Activated CD4-positive, alpha-beta memory T cell treated with anti-CD3 and anti-CD28 coated beads for 36 hours (primary cell): ENCODE data around the gene TNRC6A. TPM values are rescaled to one million over a fixed set of nuclear protein-coding genes. Genes with fewer than 3 reads are reported as not detected.
"Not testable (repeated sequence)": the region's sequence is repeated elsewhere in the genome, so short reads cannot be mapped to it uniquely, and the experiment has no call there.

Experiments
- CTCF ChIA-PET: fragments of 350-600 bp; sonication (Branson Sonifier 250); formaldehyde crosslinking; loops from one replicate; lab custom pipeline; 2021; ENCODE audit warnings: antibody characterized with exemption, inconsistent platforms; lab: Charles Lee
- POLR2A ChIA-PET: fragments of 350-600 bp; sonication (Branson Sonifier 250); formaldehyde crosslinking; loops from one replicate; lab custom pipeline; 2021; ENCODE audit warnings: antibody characterized with exemption; lab: Charles Lee
- DNase-seq: peaks from one replicate; pipeline ENCODE4 v3.0.0-alpha.2; 2020
- H3K27ac Mint-ChIP-seq: one replicate; pipeline ENCODE4 v1.8.0; 2021; ENCODE audit warnings: mixed read lengths
- H3K27me3 Mint-ChIP-seq: one replicate; pipeline ENCODE4 v1.8.0; 2021; ENCODE audit warnings: mixed read lengths
- H3K36me3 Mint-ChIP-seq: one replicate; pipeline ENCODE4 v1.8.0; 2021; ENCODE audit warnings: mixed read lengths
- H3K4me1 Mint-ChIP-seq: one replicate; pipeline ENCODE4 v1.8.0; 2021; ENCODE audit warnings: low read depth, mixed read lengths
- H3K4me3 Mint-ChIP-seq: one replicate; pipeline ENCODE4 v1.8.0; 2021; ENCODE audit warnings: mild to moderate bottlenecking, mixed read lengths
- H3K9me3 Mint-ChIP-seq: one replicate; pipeline ENCODE4 v1.8.0; 2021; ENCODE audit warnings: mixed read lengths
- intact Hi-C: fragments of 100-400 bp; cut with micrococcal nuclease; formaldehyde crosslinking; loops from one replicate; pipeline ENCODE4 v1.15.1; 2023
- total RNA-seq, 2 experiments: library from RNA; stranded (reverse); gene quantifications; one replicate each; pipeline ENCODE4 v1.2.3, GENCODE V29; 2021

TNRC6A gene
- total RNA-seq, 2 experiments from 2014 or later = 31.7 to 36.3 TPM

DNA sequence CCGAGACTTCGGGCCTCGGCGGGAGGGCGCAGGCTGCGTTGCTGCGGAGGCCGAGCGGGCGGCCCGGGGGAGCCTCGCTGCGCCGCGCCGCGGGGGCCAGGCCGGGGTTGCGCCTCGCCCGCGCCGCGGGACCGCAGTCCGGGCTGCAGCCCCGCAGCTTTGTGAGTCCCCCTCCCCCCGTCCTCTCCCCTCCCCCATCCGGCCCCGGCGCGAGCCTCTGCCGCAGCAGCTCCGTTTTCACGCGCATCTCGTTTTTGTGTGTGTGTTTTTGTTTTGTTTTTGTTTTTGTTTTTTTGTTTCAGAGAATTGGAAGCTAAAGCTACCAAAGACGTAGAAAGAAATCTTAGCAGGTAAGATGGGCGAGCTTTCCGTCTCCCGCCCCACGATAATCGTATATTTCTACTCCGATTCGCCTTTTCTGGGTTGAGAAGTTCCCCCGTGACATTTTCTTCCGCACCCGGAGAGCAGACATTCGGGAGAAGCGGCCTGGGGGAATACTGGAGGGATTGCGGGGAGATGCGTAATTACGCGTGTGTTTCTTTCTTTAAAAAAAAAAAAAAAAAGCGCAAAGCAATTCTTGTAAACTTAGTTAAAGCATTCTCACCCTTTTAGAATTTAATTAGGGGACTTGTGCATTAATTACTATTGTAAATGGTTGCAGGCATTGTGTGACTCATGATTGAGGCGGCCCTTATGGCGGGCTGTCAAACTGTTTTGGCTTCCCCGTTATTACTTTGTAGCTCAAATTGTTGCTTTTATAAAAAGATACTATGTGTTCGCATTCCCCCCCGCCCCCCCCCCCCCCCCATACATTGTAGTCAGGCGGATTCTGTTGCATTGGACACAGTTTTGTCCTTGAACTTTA is 732 bp downstream of the TNRC6A start:
- intact Hi-C loops = loop anchor here (1.0 to 10.0 kb wide), 5 partner anchors 9 to 885 kb away; partner anchors contain the start of genes ARHGAP17, RBBP6 and ZKSCAN2
- Mint-ChIP-seq H3K4me1 (peaks cover 55% of the 10 kb centered on the region), H3K27ac (peak overlapping the region; percentile 97), H3K27me3 (no peaks in the 10 kb centered on the region), H3K9me3 (no peaks in the 10 kb centered on the region), H3K36me3 (peaks cover 31% of the 10 kb centered on the region), H3K4me3 (peak overlapping the region; percentile 98)
- ChIA-PET CTCF (interaction anchor here (0.7 to 1.0 kb wide), 3 partner anchors 23 to 182 kb away, joined by 3 to 4 read pairs (median 4); no protein-coding TSS in a partner anchor), POLR2A (interaction anchor here (1.0 to 2.0 kb wide), 3 partner anchors 18 to 191 kb away, joined by 4 to 5 read pairs (median 4); partner anchors contain the start of gene RBBP6)
- DNase-seq = peak; percentile 48

DNA sequence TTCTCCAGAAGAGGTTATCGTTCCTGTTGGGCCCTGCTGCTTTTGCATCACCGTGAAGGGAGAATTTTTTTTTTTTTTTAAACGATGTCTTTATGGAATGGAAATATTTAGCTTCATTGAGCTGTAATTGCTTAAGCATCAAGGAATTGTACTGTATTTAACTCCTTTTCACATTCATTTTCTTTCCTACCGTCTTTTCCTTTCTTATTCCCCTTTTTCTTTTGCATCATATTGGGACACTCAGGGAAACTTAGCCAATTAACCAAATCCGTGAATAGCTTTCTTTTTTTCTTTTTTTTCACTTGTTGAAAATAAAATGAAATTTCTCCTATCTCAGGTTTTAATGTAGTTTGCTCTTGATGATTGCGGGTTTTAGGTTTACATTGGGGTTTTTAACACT is 1.5 kb downstream of the TNRC6A start:
- H3K27ac Mint-ChIP-seq = peak overlapping the region; percentile 97

DNA sequence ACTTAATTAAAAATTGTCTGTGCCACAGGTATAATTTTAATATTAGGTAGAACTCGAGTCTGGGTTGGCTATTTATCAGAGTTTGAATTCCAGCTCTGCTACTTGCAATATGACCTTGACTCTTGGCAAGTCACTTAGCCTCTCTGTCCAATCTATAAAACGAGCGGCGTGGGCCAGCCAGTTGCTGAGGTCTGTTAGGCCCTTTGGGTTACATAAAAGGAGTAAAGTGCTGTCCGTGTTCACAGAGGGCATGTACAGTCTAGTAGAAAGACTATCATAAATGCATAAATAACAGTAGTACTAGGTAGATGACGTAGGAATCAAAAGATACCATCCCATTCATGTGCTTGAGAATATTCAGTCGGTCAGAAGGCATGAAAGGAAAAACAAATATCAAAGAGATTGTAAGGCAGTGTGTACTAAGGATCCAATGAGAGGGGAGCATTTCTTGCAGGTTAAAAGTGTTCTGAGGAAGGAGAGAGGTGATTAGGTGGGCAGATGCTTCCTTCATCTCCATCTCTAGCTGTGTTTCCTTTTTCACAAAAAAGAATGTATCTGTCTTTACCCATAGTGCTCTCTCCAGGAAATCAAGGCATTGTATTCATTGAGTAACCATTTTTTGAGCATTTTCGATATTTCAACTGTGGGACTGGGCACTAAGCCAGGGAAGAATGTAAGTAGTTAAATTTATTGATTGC is 2.4 kb downstream of the TNRC6A start:
- DNase-seq = no peak
- intact Hi-C loops = no loop called here
- ChIA-PET POLR2A (interaction anchor here (2.0 kb wide), 1 partner anchor 16 kb away, joined by 4 read pairs; no protein-coding TSS in a partner anchor), CTCF (no interaction called here)
- Mint-ChIP-seq H3K4me1 (peaks cover 67% of the 10 kb centered on the region), H3K27me3 (no peaks in the 10 kb centered on the region), H3K9me3 (no peaks in the 10 kb centered on the region), H3K27ac (peak overlapping the region; percentile 53), H3K36me3 (peaks cover 34% of the 10 kb centered on the region), H3K4me3 (peak overlapping the region; percentile 98)

More for the DNA sequence above, 1.5 kb downstream of the TNRC6A start:
- peaks cover 31% of the 10 kb centered on the region for H3K36me3 Mint-ChIP-seq
- H3K9me3 Mint-ChIP-seq = no peaks in the 10 kb centered on the region
- intact Hi-C loops = no loop called here
- POLR2A ChIA-PET = interaction anchor here (0.5 to 2.0 kb wide), 4 partner anchors 17 to 995 kb away, joined by 3 to 5 read pairs (median 4); partner anchors contain the start of gene RBBP6
- no peak for DNase-seq
- H3K4me3 Mint-ChIP-seq = peak overlapping the region; percentile 98
- no peaks in the 10 kb centered on the region for H3K27me3 Mint-ChIP-seq
- CTCF ChIA-PET = interaction anchor here (0.8 to 1.0 kb wide), 2 partner anchors 22 to 183 kb away, joined by 3 to 4 read pairs; no protein-coding TSS in a partner anchor
- H3K4me1 Mint-ChIP-seq = peaks cover 61% of the 10 kb centered on the region

DNA sequence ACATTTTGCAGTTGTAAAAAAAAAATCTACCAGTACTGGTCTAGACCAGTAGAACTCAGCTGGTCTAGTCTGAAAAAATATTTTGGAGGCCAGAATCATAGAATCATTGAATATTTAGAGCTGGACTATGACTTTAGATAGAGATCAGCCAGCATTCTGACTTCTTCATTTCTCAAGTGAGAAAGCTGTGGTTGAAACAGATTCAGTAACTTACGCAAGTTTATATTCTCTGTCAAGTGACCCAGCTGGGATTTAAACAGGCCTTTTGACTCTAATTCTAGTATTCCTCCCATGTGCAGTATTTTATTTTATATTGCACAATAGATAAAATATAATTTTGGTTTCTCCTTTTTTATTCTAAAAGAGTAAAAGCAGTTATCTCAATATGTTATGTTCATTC is 4.9 kb downstream of the TNRC6A start:
- no peak for DNase-seq
- ChIA-PET POLR2A (interaction anchor here (1.9 kb wide), 1 partner anchor 19 kb away, joined by 6 read pairs; no protein-coding TSS in a partner anchor), CTCF (interaction anchor here (1.7 kb wide), 1 partner anchor 10 kb away, joined by 3 read pairs; no protein-coding TSS in a partner anchor)
- peaks cover 36% of the 10 kb centered on the region for H3K36me3 Mint-ChIP-seq
- H3K4me1 Mint-ChIP-seq = peaks cover 80% of the 10 kb centered on the region
- intact Hi-C loops = no loop called here
- H3K27ac Mint-ChIP-seq = no peak overlapping the region
- no peak overlapping the region for H3K4me3 Mint-ChIP-seq
- no peaks in the 10 kb centered on the region for H3K27me3 Mint-ChIP-seq
- no peaks in the 10 kb centered on the region for H3K9me3 Mint-ChIP-seq

DNA sequence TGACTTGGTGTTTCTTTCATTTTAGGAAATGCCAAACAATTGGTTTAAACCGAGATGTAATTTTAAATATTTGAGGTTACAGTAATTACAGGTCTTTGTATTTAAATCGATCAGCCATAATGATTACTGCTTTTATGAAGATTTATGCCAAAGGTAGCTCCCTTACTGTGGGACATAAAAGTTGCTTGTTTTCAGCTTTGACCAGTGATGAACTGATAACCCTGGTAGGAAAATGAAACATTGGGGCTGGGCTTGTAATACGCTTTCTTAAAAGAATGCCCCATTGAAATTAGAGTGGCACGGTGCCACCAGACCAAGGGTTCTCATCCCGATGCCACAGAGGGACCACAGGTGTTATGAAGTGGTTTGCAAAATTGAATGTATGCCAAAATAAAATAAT is 7.3 kb downstream of the TNRC6A start:
- peaks cover 86% of the 10 kb centered on the region for H3K4me1 Mint-ChIP-seq
- no peaks in the 10 kb centered on the region for H3K9me3 Mint-ChIP-seq
- H3K4me3 Mint-ChIP-seq = no peak overlapping the region
- H3K27ac Mint-ChIP-seq = no peak overlapping the region
- intact Hi-C loops = no loop called here
- H3K27me3 Mint-ChIP-seq = no peaks in the 10 kb centered on the region
- peaks cover 33% of the 10 kb centered on the region for H3K36me3 Mint-ChIP-seq
- DNase-seq = no peak
- CTCF ChIA-PET = no interaction called here
- POLR2A ChIA-PET = no interaction called here

DNA sequence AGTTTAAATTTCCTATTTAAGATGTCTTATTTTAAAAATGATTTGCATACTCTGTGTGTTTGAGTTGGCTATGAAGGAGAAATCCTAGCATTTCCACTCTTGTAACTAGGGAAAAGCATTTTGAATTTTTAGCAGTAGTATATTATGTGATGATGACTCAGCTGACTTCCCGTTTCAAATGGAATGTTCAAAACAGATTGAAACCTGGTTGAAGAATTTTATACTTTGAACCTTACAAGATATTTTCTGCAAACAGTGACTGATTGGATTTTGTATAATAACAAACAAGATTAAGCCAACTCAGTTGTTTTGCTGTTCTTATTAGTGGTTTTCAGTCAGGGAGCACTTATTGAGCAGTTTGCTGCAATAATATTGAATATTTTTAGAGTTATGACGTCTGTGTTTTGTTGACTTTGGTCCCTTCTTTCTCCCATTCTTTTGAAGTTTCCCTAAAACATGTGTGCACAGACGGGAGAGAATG is 8.0 kb downstream of the TNRC6A start:
- H3K9me3 Mint-ChIP-seq = no peaks in the 10 kb centered on the region
- H3K27me3 Mint-ChIP-seq = no peaks in the 10 kb centered on the region
- no peak overlapping the region for H3K27ac Mint-ChIP-seq
- ChIA-PET POLR2A (no interaction called here), CTCF (no interaction called here)
- H3K36me3 Mint-ChIP-seq = peaks cover 27% of the 10 kb centered on the region
- no peak for DNase-seq
- H3K4me1 Mint-ChIP-seq = peaks cover 85% of the 10 kb centered on the region
- no peak overlapping the region for H3K4me3 Mint-ChIP-seq
- intact Hi-C loops = no loop called here

DNA sequence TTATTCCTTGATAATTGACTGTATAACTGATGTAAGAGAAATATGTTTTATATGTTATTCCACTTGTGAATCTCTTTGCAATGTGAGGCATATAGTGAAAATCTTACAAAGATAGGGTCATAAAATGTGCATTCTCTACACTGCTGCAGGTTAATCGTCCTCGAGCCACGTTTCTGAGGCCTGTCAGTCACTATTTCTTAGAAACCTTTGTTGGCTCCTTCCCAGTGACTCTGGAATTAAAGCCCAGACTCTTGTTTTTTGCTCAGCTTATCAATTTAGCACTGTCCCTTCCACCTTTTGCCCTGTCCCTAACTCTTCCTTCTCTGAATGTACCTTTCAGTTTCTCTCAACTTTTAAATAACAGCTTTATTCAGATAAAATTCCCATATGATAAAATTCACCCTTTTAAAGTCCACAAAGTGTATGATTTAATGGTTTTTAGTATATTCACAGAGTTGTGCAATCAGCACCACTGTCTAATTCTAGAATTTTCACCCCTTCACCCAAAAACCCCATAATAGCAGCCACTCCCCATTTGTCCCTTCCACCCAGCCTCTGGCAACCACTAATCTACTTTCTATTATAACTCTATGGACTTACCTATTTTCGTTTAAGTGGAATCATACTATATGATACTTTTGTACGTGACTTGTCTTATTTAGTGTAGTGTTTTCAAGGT is 8.6 kb downstream of the TNRC6A start:
- H3K4me1 Mint-ChIP-seq = peaks cover 83% of the 10 kb centered on the region
- no peak overlapping the region for H3K27ac Mint-ChIP-seq
- no peak overlapping the region for H3K4me3 Mint-ChIP-seq
- intact Hi-C loops = no loop called here
- peaks cover 22% of the 10 kb centered on the region for H3K36me3 Mint-ChIP-seq
- no peaks in the 10 kb centered on the region for H3K27me3 Mint-ChIP-seq
- POLR2A ChIA-PET = no interaction called here
- CTCF ChIA-PET = no interaction called here
- no peak for DNase-seq
- no peaks in the 10 kb centered on the region for H3K9me3 Mint-ChIP-seq

DNA sequence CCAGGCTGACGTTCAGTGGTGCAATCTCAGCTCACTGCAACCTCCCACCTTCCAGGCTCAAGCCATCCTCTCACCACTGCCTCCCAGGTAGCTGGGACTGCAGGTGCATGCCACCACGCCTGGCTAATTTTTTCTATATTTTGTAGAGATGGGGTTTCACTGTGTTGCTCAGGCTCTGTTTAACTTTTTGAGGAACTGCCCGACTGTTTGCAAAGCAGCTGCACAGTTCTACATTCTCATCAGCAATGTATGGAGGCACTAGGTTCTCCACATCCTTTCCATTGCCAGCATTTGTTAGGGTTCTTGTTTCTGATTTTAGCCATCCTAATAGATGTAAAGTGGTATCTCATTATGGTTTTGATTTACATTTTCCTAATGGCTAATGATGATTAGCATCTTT is 9.4 kb downstream of the TNRC6A start:
- Mint-ChIP-seq H3K9me3 (no peaks in the 10 kb centered on the region), H3K27ac (no peak overlapping the region), H3K27me3 (no peaks in the 10 kb centered on the region), H3K36me3 (peaks cover 17% of the 10 kb centered on the region), H3K4me1 (peaks cover 82% of the 10 kb centered on the region), H3K4me3 (no peak overlapping the region)
- intact Hi-C loops = no loop called here
- CTCF ChIA-PET = no interaction called here
- DNase-seq = no peak
- POLR2A ChIA-PET = no interaction called here

DNA sequence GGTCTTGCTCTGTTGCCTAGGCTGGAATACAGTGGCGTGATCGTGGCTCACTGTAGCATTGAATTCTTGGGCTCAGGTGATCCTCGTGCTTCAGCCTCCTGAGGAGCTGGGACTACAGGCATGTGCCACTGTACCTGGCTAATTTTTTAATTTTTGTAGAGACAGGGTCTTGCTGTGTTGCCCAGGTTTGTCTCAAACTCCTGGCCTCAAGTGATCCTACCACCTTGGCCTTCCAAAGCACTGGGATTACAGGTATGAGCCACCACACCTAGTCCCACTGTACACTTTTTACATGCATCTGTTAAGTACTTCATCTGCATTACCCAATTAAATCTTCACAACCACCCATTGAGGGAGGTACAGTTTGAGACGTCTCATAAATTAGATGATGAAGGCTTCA is 12.4 kb downstream of the TNRC6A start:
- CTCF ChIA-PET = interaction anchor here (0.6 to 1.2 kb wide), 2 partner anchors 19 to 165 kb away, joined by 3 to 4 read pairs; no protein-coding TSS in a partner anchor
- POLR2A ChIA-PET = no interaction called here
- H3K4me1 Mint-ChIP-seq = peaks cover 80% of the 10 kb centered on the region
- peaks cover 16% of the 10 kb centered on the region for H3K36me3 Mint-ChIP-seq
- no peak overlapping the region for H3K27ac Mint-ChIP-seq
- no peaks in the 10 kb centered on the region for H3K27me3 Mint-ChIP-seq
- no peaks in the 10 kb centered on the region for H3K9me3 Mint-ChIP-seq
- no peak for DNase-seq
- intact Hi-C loops = no loop called here
- no peak overlapping the region for H3K4me3 Mint-ChIP-seq

DNA sequence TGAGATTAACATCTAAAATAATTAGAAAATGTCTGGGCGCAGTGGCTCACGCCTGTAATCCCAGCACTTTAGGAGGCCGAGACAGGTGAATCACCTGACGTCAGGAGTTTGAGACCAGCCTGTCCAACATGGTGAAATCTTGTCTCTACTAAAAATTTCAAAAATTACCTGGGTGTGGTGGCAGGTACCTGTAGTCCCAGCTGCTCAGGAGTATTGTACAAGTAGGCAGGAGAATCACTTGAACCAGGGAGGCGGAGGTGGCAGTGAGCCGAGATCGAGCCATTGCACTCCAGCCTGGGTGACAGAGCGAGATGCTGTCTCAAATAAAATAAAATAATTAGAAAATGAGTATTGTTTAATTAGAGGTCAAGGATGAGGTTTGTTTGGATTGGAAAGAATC is 13.2 kb downstream of the TNRC6A start:
- peaks cover 79% of the 10 kb centered on the region for H3K4me1 Mint-ChIP-seq
- H3K4me3 Mint-ChIP-seq, H3K27ac Mint-ChIP-seq, CTCF ChIA-PET, H3K27me3 Mint-ChIP-seq, POLR2A ChIA-PET, DNase-seq, H3K9me3 Mint-ChIP-seq, intact Hi-C loops: not testable (repeated sequence)
- H3K36me3 Mint-ChIP-seq = peaks cover 16% of the 10 kb centered on the region

DNA sequence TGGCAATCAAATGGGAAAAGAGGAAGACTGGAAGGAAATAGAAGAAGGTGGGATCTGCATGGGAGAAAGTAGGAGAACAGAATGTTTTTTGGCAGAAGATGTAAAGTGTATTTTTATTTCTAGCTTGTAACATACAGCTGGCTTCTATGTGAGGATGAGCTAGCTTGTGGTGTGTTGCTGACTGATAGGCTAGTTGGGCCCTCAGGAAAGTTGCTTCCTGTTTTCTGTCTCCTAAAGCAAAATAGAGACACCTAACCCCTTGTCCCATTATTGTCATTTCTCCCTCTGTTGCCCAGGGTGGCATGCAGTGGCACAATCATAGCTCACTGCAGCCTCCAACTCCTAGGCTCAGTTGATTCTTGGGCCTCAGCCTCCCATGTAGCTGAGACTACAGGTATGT is 15.9 kb downstream of the TNRC6A start:
- Mint-ChIP-seq H3K27me3 (no peaks in the 10 kb centered on the region), H3K9me3 (no peaks in the 10 kb centered on the region), H3K4me1 (peaks cover 79% of the 10 kb centered on the region), H3K36me3 (peaks cover 14% of the 10 kb centered on the region), H3K4me3 (no peak overlapping the region), H3K27ac (no peak overlapping the region)
- DNase-seq = no peak
- CTCF ChIA-PET = no interaction called here
- POLR2A ChIA-PET = no interaction called here
- intact Hi-C loops = no loop called here
